B cell (primary cell): ENCODE data around the gene ZNRD2. TPM values are rescaled to one million over a fixed set of nuclear protein-coding genes. Genes with fewer than 3 reads are reported as not detected.

Experiments used
- ATAC-seq: fragments of 200-7000 bp; cut with Tn5 transposase; one replicate; pipeline ENCODE4 v1.10.0; 2021; ENCODE audit warnings: low read depth, mild to moderate bottlenecking, moderate number of reproducible peaks, moderate library complexity
- CTCF ChIA-PET: fragments of 350-600 bp; sonication (Branson Sonifier 250); formaldehyde crosslinking; loops from one replicate; lab custom pipeline; 2021; ENCODE audit warnings: antibody characterized with exemption, inconsistent platforms; lab: Charles Lee
- POLR2A ChIA-PET: fragments of 350-600 bp; sonication (Branson Sonifier 250); formaldehyde crosslinking; loops from one replicate; lab custom pipeline; 2021; ENCODE audit warnings: antibody characterized with exemption; lab: Charles Lee
- DNase-seq: peaks from one replicate; pipeline ENCODE4 v3.0.0; 2013
- H2AFZ ChIP-seq: 2 replicates; pipeline ENCODE4 v1.6.1; 2012; ENCODE audit warnings: mild to moderate bottlenecking, low read depth, low read length; ENCODE audit not compliant: insufficient read depth, poor library complexity, severe bottlenecking
- H3K27ac ChIP-seq, 2 donors: 1 replicate in 1 of 2; 2 replicates in 1 of 2; pipeline ENCODE4 v1.5.1; 2012 to 2013; ENCODE audit warnings: low read length in 2 of 2, mild to moderate bottlenecking in 2 of 2, moderate library complexity in 1 of 2
- H3K27me3 ChIP-seq, 4 experiments: fragments of 200-600 bp in 1 of 4; sonication (generic) in 1 of 4; replicated peaks in 1 of 4; 1 replicate in 2 of 4; 2 replicates in 2 of 4; pipeline versions ENCODE4 v1.6.1 to v1.7.0; 2013 to 2016; ENCODE audit warnings: low read length in 3 of 4, mild to moderate bottlenecking in 2 of 4, mixed read lengths in 1 of 4, moderate library complexity in 1 of 4; ENCODE audit not compliant: insufficient read depth in 4 of 4, control insufficient read depth in 3 of 4; ENCODE audit errors: control extremely low read depth in 1 of 4
- H3K36me3 ChIP-seq, 2 experiments: replicated peaks in 1 of 2; 1 replicate in 1 of 2; 2 replicates in 1 of 2; pipeline versions ENCODE4 v1.6.1 to v1.7.1; 2013; ENCODE audit warnings: low read length in 1 of 2; ENCODE audit not compliant: insufficient read depth in 2 of 2, control insufficient read depth in 1 of 2; ENCODE audit errors: control extremely low read depth in 1 of 2, extremely low read depth in 1 of 2
- H3K4me1 ChIP-seq, 2 donors: fragments of 200-600 bp in 1 of 2; sonication (generic) in 1 of 2; 1 replicate in 1 of 2; 2 replicates in 1 of 2; pipeline versions ENCODE4 v1.5.1 to v1.6.1; 2013 to 2017; ENCODE audit warnings: low read length in 2 of 2; ENCODE audit not compliant: control insufficient read depth in 2 of 2, insufficient read depth in 2 of 2
- H3K4me2 ChIP-seq: replicated peaks from 2 replicates; pipeline ENCODE3; 2012; ENCODE audit warnings: mild to moderate bottlenecking, low read depth, low read length; ENCODE audit not compliant: poor library complexity, severe bottlenecking
- H3K4me3 ChIP-seq, 5 experiments: fragments of 200-600 bp in 1 of 5; sonication (generic) in 1 of 5; 1 replicate in 3 of 5; 2 replicates in 2 of 5; pipeline versions ENCODE4 v1.5.1 to v1.7.0; 2011 to 2016; ENCODE audit warnings: low read length in 4 of 5, mild to moderate bottlenecking in 4 of 5, low read depth in 2 of 5, control low read depth in 1 of 5, moderate library complexity in 1 of 5; ENCODE audit not compliant: insufficient read depth in 1 of 5; ENCODE audit errors: control extremely low read depth in 1 of 5, extremely low read depth in 1 of 5
- H3K79me2 ChIP-seq: fragments of 200-600 bp; sonication (generic); one replicate; pipeline ENCODE4 v1.6.0; 2016; ENCODE audit warnings: low read length; ENCODE audit not compliant: control insufficient read depth, insufficient read depth
- H3K9ac ChIP-seq: fragments of 200-600 bp; sonication (generic); 2 replicates; pipeline ENCODE4 v1.6.1; 2017; ENCODE audit warnings: mild to moderate bottlenecking, low read length, moderate library complexity
- H3K9me3 ChIP-seq, 3 donors: one replicate each; pipeline versions ENCODE4 v1.6.1 to v1.7.1; 2013; ENCODE audit warnings: low read length in 2 of 3; ENCODE audit not compliant: control insufficient read depth in 2 of 3, insufficient read depth in 1 of 3; ENCODE audit errors: control extremely low read depth in 1 of 3
- H4K20me1 ChIP-seq: 2 replicates; pipeline ENCODE4 v1.6.0; 2012; ENCODE audit warnings: mild to moderate bottlenecking, low read length; ENCODE audit not compliant: insufficient read depth, control insufficient read depth, poor library complexity, severe bottlenecking
- H3K27ac Mint-ChIP-seq: one replicate; pipeline ENCODE4 v1.8.0; 2021; ENCODE audit warnings: mixed read lengths
- H3K27me3 Mint-ChIP-seq: one replicate; pipeline ENCODE4 v1.8.0; 2021; ENCODE audit warnings: mixed read lengths
- H3K4me1 Mint-ChIP-seq: one replicate; pipeline ENCODE4 v1.8.0; 2021; ENCODE audit warnings: mixed read lengths
- H3K4me3 Mint-ChIP-seq: one replicate; pipeline ENCODE4 v1.8.0; 2021; ENCODE audit warnings: mixed read lengths
- H3K9me3 Mint-ChIP-seq: one replicate; pipeline ENCODE4 v1.8.0; 2022; ENCODE audit warnings: mixed read lengths; ENCODE audit not compliant: insufficient read depth
- CTCF ChIP-seq: fragments of 200-600 bp; IDR thresholded peaks from one replicate; pipeline ENCODE4 v1.8.0; 2022; ENCODE audit warnings: antibody characterized with exemption, mild to moderate bottlenecking
- EZH2 ChIP-seq: IDR thresholded peaks from 2 replicates; pipeline ENCODE4 v1.6.1; 2012; ENCODE audit warnings: borderline replicate concordance, low read depth, mild to moderate bottlenecking, moderate library complexity, low read length; ENCODE audit not compliant: insufficient read depth, poor library complexity, severe bottlenecking
- WGBS: methylation state at CpG from one replicate; pipeline ENCODE4 v1.1.5; 2013; ENCODE audit warnings: missing lambda C conversion rate; ENCODE audit not compliant: insufficient coverage; 5-methylcytosine and 5-hydroxymethylcytosine counted together
- intact Hi-C: fragments of 100-400 bp; cut with micrococcal nuclease; formaldehyde crosslinking; loops from one replicate; pipeline ENCODE4 v1.10.0; 2022
- polyA plus RNA-seq: library from polyadenylated mRNA; depleted of rRNA; stranded (reverse); fragments of >200 nt; gene quantifications from 2 replicates; pipeline ENCODE4 v1.2.3, GENCODE V29; 2012
- total RNA-seq, 2 donors: library from RNA; stranded (reverse); fragments of 120-200 nt in 1 of 2; gene quantifications; 1 replicate in 1 of 2; 2 replicates in 1 of 2; pipeline versions ENCODE4 v1.2.3 to v1.2.4, GENCODE V29; 2013 to 2022

The ZNRD2 gene
- total and polyA plus RNA-seq, 2 donors (not counting 1 experiment from before 2014, with no cell fraction given): 22.1 to 112 TPM

GRCh38 chr11:65547446-65548125 is 22.7 kb upstream of the ZNRD2 start:
- peaks cover 64% of the 10 kb centered on the region for H3K4me1 Mint-ChIP-seq
- 78% methylated on average over 49 of the region's 52 CpGs for WGBS
- peaks cover 43 to 55% of the 10 kb centered on the region in 2 donors for H3K4me1 ChIP-seq

More at GRCh38 chr11:65547446-65548125, 22.7 kb upstream of the ZNRD2 start:
- Mint-ChIP-seq H3K9me3 (no peaks in the 10 kb centered on the region), H3K27ac (peak overlapping the region; percentile 73), H3K4me3 (peak overlapping the region; percentile 57), H3K27me3 (no peaks in the 10 kb centered on the region)
- Histone ChIP-seq H3K4me3 (peak overlapping the region in 1 of 5 experiments; percentile 1), H3K36me3 (no peaks in the 10 kb centered on the region), H4K20me1 (no peaks in the 10 kb centered on the region), H3K27me3 (no peaks in the 10 kb centered on the region), H3K79me2 (peaks cover 5% of the 10 kb centered on the region), H3K9ac (no peak overlapping the region), H3K27ac (peak overlapping the region in 1 of 2 donors; percentile 93), H2AFZ (no peak overlapping the region), H3K9me3 (no peaks in the 10 kb centered on the region), H3K4me2 (peak overlapping the region; percentile 90)
- intact Hi-C loops: loop anchor here (10.0 kb wide), 1 partner anchor 433 kb away; the partner anchor contains the start of genes TM7SF2 and ZNHIT2
- ATAC-seq (no peak), DNase-seq (peak; percentile 58)
- ChIA-PET POLR2A (interaction anchor here (0.9 to 1.3 kb wide), 2 partner anchors 13 to 68 kb away, joined by 5 read pairs; partner anchors contain the start of gene PCNX3), CTCF (interaction anchor here (1.0 to 9.2 kb wide), 7 partner anchors 7 to 186 kb away, joined by 3 to 86 read pairs (median 7); partner anchors contain the start of genes FAM89B and ZNRD2)
- no peak for TF ChIP-seq CTCF
- no peak for TF ChIP-seq EZH2
